ENCODE results near the gene GNPTG.
"Not testable (repeated sequence)": the region's sequence is repeated elsewhere in the genome, so short reads cannot be mapped to it uniquely, and the experiment has no call there.

Gene GNPTG

GRCh38 chr16:1320097-1320496, 31.6 kb upstream of the GNPTG start:
- DNase-seq: no peak

- DNase-seq: no peak
Measured at GRCh38 chr16:1320658-1321240, 31.0 kb upstream of the GNPTG start.

GRCh38 chr16:1322407-1322806, 29.3 kb upstream of the GNPTG start:
- no peak for DNase-seq

- DNase-seq: no peak
Measured at GRCh38 chr16:1323296-1324239, 28.2 kb upstream of the GNPTG start.

- no peak for DNase-seq
Measured at GRCh38 chr16:1324286-1324826, 27.4 kb upstream of the GNPTG start.

GRCh38 chr16:1325261-1325660, 26.5 kb upstream of the GNPTG start:
- DNase-seq: no peak

- DNase-seq: no peak
Measured at GRCh38 chr16:1325673-1326371, 25.9 kb upstream of the GNPTG start.

GRCh38 chr16:1326391-1326790, 25.3 kb upstream of the GNPTG start:
- no peak for DNase-seq

- DNase-seq: no peak
Measured at GRCh38 chr16:1326946-1327618, 24.6 kb upstream of the GNPTG start.

GRCh38 chr16:1327619-1327947, 24.1 kb upstream of the GNPTG start:
- no peak for DNase-seq

- DNase-seq: not testable (repeated sequence)
Measured at GRCh38 chr16:1328136-1328535, 23.6 kb upstream of the GNPTG start.

- not testable (repeated sequence) for DNase-seq
Measured at GRCh38 chr16:1328961-1329360, 22.8 kb upstream of the GNPTG start.

GRCh38 chr16:1330260-1330914, 21.3 kb upstream of the GNPTG start:
- DNase-seq: no peak

- no peak for DNase-seq
Measured at GRCh38 chr16:1330931-1331711, 20.6 kb upstream of the GNPTG start.

- no peak for DNase-seq
Measured at GRCh38 chr16:1331712-1332617, 19.8 kb upstream of the GNPTG start.

GRCh38 chr16:1332618-1333148, 19.0 kb upstream of the GNPTG start:
- no peak for DNase-seq

- no peak for DNase-seq
Measured at GRCh38 chr16:1333149-1333812, 18.4 kb upstream of the GNPTG start, which contains the start of gene BAIAP3. BAIAP3 (plus strand) TSS chr16:1333645; CDS start chr16:1338550, 4,905 bp downstream.

GRCh38 chr16:1333854-1334700, 17.7 kb upstream of the GNPTG start:
- no peak for DNase-seq

- no peak for DNase-seq
Measured at GRCh38 chr16:1334739-1335138, 17.0 kb upstream of the GNPTG start.

Measured in NCI-H446 treated with DMSO at 0.1 percent for 48 hours (cell line).